ENCODE measurements around the gene DAD1.

DNA sequence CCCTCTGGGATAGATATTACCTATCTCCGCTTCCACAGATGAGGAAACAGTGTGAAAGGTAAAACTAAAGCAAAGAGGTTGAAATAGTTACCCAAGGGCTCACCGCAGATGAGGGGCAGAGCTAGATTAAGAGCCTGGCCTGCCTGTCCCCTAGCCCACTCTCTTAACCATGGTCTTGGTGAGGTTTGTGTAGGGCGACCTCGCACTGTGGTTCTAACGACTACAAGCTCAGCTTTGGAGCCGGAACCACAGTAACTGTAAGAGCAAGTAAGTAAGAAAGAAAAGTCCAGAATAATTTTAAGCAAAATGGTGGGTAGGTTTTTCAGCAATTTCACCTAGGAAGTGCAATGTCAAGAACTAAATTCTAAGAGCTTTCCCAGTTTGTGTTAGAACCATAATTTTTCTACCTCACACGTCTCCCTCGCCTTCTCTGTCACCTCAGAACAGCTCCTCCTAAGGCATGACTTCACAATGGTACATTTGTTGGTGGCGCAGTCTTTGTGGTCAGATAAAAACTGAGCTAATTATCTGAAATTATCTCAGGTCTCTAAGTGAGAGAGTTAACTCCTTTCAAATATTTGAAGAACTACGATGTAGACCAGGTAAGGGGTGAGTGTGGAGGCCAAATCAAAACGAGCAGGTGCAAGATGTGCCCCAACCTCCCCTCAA is 64.8 kb downstream of the DAD1 start:
- TF ChIP-seq EZH2 (IDR thresholded peaks at IDR 0.05; ENCODE audit: insufficient read depth, poor library complexity, severe bottlenecking): no peak
- no peak for TF ChIP-seq EZH2phosphoT487 (IDR thresholded peaks at IDR 0.05; ENCODE audit: insufficient read depth, low read depth)

Measured in GM23248 (cell line).